Activated CD8-positive, alpha-beta memory T cell treated with anti-CD3 and anti-CD28 coated beads for 36 hours (primary cell): Measurements from ENCODE around the gene CDC45. TPM values are rescaled to one million over a fixed set of nuclear protein-coding genes. Genes with fewer than 3 reads are reported as not detected.

Experiments used
- CTCF ChIA-PET: fragments of 350-600 bp; sonication (Branson Sonifier 250); formaldehyde crosslinking; loops from one replicate; lab custom pipeline; 2021; ENCODE audit warnings: antibody characterized with exemption; lab: Charles Lee
- POLR2A ChIA-PET: fragments of 350-600 bp; sonication (Branson Sonifier 250); formaldehyde crosslinking; loops from one replicate; lab custom pipeline; 2021; ENCODE audit warnings: antibody characterized with exemption; lab: Charles Lee
- total RNA-seq, 2 experiments: library from RNA; stranded (reverse); gene quantifications; one replicate each; pipeline ENCODE4 v1.2.3, GENCODE V29; 2021

Gene CDC45
- total RNA-seq, 2 experiments from 2014 or later = 114 to 115 TPM

- CTCF ChIA-PET = interaction anchor here (1.4 kb wide), 1 partner anchor 10 kb away, joined by 3 read pairs; no protein-coding TSS in a partner anchor
- POLR2A ChIA-PET = no interaction called here
These were observed 15.9 kb upstream of the CDC45 start for GRCh38 chr22:19463491-19464469.

GRCh38 chr22:19464546-19464945 is 15.2 kb upstream of the CDC45 start:
- ChIA-PET CTCF (no interaction called here), POLR2A (no interaction called here)

GRCh38 chr22:19464975-19465374 is 14.7 kb upstream of the CDC45 start:
- ChIA-PET CTCF (no interaction called here), POLR2A (no interaction called here)

- ChIA-PET POLR2A (no interaction called here), CTCF (no interaction called here)
These were observed 13.5 kb upstream of the CDC45 start for GRCh38 chr22:19466126-19466716.

- ChIA-PET POLR2A (no interaction called here), CTCF (no interaction called here)
These were observed 12.6 kb upstream of the CDC45 start for GRCh38 chr22:19466848-19467752.

GRCh38 chr22:19467912-19468311 is 11.8 kb upstream of the CDC45 start:
- POLR2A ChIA-PET = no interaction called here
- CTCF ChIA-PET = no interaction called here

- CTCF ChIA-PET = no interaction called here
These were observed 10.3 kb upstream of the CDC45 start for GRCh38 chr22:19469421-19469820.

GRCh38 chr22:19470010-19470409 is 9.7 kb upstream of the CDC45 start:
- POLR2A ChIA-PET = interaction anchor here (0.7 kb wide), 1 partner anchor 354 kb away, joined by 4 read pairs; no protein-coding TSS in a partner anchor

More at GRCh38 chr22:19469421-19469820, 10.3 kb upstream of the CDC45 start:
- POLR2A ChIA-PET = no interaction called here

GRCh38 chr22:19471572-19471971 is 8.1 kb upstream of the CDC45 start:
- ChIA-PET POLR2A (no interaction called here), CTCF (no interaction called here)

More at GRCh38 chr22:19470010-19470409, 9.7 kb upstream of the CDC45 start:
- CTCF ChIA-PET = no interaction called here

GRCh38 chr22:19472233-19472632 is 7.5 kb upstream of the CDC45 start:
- POLR2A ChIA-PET = no interaction called here
- CTCF ChIA-PET = no interaction called here

GRCh38 chr22:19473578-19473977 is 6.1 kb upstream of the CDC45 start:
- ChIA-PET POLR2A (no interaction called here), CTCF (interaction anchor here (1.1 to 1.3 kb wide), 2 partner anchors 17 to 53 kb away, joined by 3 read pairs; no protein-coding TSS in a partner anchor)

GRCh38 chr22:19476023-19476422 is 3.7 kb upstream of the CDC45 start:
- ChIA-PET POLR2A (no interaction called here), CTCF (interaction anchor here (1.2 kb wide), 1 partner anchor 297 kb away, joined by 6 read pairs; the partner anchor contains the start of gene SLC25A1)

- ChIA-PET CTCF (interaction anchor here (1.2 to 2.1 kb wide), 4 partner anchors 20 to 299 kb away, joined by 3 to 8 read pairs (median 5); partner anchors contain the start of genes C22orf39 and SLC25A1), POLR2A (interaction anchor here (1.1 to 1.4 kb wide), 2 partner anchors 47 to 299 kb away, joined by 3 to 4 read pairs; partner anchors contain the start of gene SLC25A1)
These were observed 2.2 kb upstream of the CDC45 start for GRCh38 chr22:19477321-19478044.

GRCh38 chr22:19478045-19478900 is 1.4 kb upstream of the CDC45 start:
- CTCF ChIA-PET = interaction anchor here (1.2 to 2.1 kb wide), 3 partner anchors 20 to 152 kb away, joined by 3 to 8 read pairs (median 4); partner anchors contain the start of gene C22orf39
- POLR2A ChIA-PET = interaction anchor here (0.5 to 1.4 kb wide), 3 partner anchors 48 to 581 kb away, joined by 3 to 6 read pairs (median 4); partner anchors contain the start of gene SLC25A1

- CTCF ChIA-PET = interaction anchor here (1.2 to 2.1 kb wide), 4 partner anchors 21 to 151 kb away, joined by 3 to 8 read pairs (median 4); partner anchors contain the start of gene C22orf39
- POLR2A ChIA-PET = interaction anchor here (0.7 kb wide), 1 partner anchor 53 kb away, joined by 3 read pairs; no protein-coding TSS in a partner anchor
These were observed 792 bp upstream of the CDC45 start, which contains the start of gene UFD1 for GRCh38 chr22:19478901-19479354. UFD1 (minus strand) TSS chr22:19479193; CDS start chr22:19479085, 108 bp downstream.

- POLR2A ChIA-PET = interaction anchor here (0.6 to 0.7 kb wide), 3 partner anchors 303 to 337 kb away, joined by 3 to 4 read pairs (median 3); partner anchors contain the start of gene ESS2
- CTCF ChIA-PET = interaction anchor here (1.2 kb wide), 1 partner anchor 149 kb away, joined by 4 read pairs; no protein-coding TSS in a partner anchor
These were observed 451 bp downstream of the CDC45 start for GRCh38 chr22:19480173-19480568.

GRCh38 chr22:19480789-19481188 is 1.1 kb downstream of the CDC45 start:
- POLR2A ChIA-PET = no interaction called here

More at GRCh38 chr22:19480789-19481188, 1.1 kb downstream of the CDC45 start:
- CTCF ChIA-PET = no interaction called here
